Fibroblast of pulmonary artery (primary cell): Measurements from ENCODE around the gene RGS21.
A peak's percentile ranks its signal among the peaks of the same experiment; 100 is the strongest.

Experiments
- DNase-seq: peaks from one replicate; pipeline ENCODE4 v3.0.0-alpha.2; 2010; ENCODE audit warnings: low read depth
- H3K4me3 ChIP-seq: replicated peaks from 2 replicates; pipeline ENCODE4 v1.5.1; 2011; ENCODE audit warnings: low read depth, mild to moderate bottlenecking, control low read depth, low read length, moderate library complexity
- TF ChIP-seq, protein P1 (sequence below): IDR thresholded peaks from 2 replicates; pipeline ENCODE4 v1.5.1; 2011; ENCODE audit warnings: mild to moderate bottlenecking, control low read depth, low read length, inconsistent platforms; ENCODE audit errors: missing control alignments

Gene RGS21, protein sequence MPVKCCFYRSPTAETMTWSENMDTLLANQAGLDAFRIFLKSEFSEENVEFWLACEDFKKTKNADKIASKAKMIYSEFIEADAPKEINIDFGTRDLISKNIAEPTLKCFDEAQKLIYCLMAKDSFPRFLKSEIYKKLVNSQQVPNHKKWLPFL

DNA sequence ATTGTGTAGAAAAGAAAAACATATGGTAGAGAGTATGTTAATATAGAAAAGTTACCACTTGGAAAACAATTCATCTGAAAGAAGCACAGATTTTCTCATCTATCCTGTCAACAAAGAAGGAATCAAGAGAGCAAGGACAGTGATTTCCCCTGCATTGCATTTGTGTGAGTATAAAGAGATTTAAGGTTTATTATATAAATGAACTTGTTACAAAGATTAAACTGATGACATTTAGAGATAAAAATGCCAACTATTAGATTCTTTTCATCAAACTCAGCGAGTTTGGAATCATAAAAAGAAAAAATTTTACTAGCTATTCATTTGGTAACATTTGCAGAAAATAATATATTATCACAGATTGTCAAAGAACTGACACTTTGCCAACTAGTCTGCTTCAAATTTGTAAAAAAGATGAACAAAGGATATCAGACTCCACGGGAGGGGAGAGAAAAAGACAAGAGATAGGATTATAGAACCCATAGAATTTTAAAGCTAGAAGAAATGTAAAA, at the start of gene RGS21:
RGS21 (plus strand) TSS at position 51 of the 509 bp plus-strand sequence. CDS start 26,045 bp downstream, outside the sequence.
- TF ChIP-seq, protein P1, sequence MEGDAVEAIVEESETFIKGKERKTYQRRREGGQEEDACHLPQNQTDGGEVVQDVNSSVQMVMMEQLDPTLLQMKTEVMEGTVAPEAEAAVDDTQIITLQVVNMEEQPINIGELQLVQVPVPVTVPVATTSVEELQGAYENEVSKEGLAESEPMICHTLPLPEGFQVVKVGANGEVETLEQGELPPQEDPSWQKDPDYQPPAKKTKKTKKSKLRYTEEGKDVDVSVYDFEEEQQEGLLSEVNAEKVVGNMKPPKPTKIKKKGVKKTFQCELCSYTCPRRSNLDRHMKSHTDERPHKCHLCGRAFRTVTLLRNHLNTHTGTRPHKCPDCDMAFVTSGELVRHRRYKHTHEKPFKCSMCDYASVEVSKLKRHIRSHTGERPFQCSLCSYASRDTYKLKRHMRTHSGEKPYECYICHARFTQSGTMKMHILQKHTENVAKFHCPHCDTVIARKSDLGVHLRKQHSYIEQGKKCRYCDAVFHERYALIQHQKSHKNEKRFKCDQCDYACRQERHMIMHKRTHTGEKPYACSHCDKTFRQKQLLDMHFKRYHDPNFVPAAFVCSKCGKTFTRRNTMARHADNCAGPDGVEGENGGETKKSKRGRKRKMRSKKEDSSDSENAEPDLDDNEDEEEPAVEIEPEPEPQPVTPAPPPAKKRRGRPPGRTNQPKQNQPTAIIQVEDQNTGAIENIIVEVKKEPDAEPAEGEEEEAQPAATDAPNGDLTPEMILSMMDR = no peak
- no peak for DNase-seq
- H3K4me3 ChIP-seq = no peak within 1 kb of the TSS

DNA sequence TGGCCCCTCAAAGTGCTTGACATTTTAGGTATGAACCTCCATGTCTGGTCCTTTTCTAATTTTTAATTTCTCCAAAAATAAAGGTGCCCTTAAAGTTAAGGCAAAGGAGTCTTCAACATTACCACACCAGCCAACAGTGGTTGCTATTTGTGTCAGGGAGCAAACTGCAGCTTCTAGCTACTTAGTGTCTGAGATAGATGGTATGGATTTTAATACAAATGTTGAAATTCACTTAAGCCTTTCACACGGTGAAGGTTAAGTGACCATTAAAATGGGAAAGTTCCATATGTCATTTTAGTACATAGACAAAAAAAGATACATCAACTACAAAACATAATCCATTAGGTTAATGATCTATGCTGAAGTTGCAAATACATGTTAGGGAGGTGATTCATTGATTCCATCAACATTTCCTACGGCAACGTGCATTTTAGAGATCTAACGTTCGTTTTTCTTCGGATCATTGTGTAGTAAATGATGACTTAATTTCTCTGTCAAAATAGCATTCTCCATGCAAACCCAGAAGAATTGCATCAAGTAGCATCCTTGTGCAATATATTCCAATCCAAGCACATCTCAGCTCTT, 48.2 kb upstream of the RGS21 start:
- H3K4me3 ChIP-seq = no peak overlapping the region
- DNase-seq = no peak
- TF ChIP-seq, protein P1 = no peak

DNA sequence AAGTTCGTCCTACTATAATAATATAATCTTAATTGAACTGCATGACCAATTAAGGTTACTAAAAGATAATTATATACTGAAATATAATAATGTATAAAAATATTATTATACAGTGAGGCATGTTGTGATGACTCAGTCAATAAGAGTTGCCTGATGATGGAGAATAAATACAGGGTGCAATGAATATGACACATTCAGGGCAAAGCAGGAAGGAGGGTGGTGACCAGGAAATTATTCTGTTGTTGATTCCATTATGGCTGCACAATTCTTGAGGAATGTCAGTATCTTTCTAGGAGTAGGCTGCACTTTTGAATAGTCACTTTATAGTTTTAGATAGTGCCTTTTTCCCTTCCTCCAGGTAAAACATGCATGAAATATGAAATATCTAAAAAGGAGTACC, 46.4 kb upstream of the RGS21 start:
- DNase-seq = peak; percentile 25
- H3K4me3 ChIP-seq = no peak overlapping the region
- TF ChIP-seq, protein P1 = no peak

DNA sequence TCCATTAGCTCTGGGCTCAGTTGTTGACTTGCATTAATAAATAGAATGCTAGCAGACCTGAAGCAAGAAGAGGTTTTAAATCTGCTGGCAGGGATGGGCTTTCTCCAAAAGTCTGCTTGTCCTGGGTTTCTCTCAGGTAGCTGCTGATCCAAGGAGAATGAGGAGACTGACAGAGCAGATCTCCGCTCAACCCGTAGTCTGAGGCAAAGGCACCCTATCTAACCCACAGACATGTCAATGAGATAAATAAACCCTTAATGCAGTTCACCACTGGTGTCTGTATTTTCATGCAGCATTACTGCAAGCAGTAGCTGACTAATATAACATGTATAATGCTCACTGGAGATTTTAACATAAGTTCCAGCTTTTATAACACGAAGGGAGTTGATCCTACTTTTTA, 44.1 kb upstream of the RGS21 start:
- no peak for DNase-seq
- TF ChIP-seq, protein P1 = no peak
- H3K4me3 ChIP-seq = no peak overlapping the region

DNA sequence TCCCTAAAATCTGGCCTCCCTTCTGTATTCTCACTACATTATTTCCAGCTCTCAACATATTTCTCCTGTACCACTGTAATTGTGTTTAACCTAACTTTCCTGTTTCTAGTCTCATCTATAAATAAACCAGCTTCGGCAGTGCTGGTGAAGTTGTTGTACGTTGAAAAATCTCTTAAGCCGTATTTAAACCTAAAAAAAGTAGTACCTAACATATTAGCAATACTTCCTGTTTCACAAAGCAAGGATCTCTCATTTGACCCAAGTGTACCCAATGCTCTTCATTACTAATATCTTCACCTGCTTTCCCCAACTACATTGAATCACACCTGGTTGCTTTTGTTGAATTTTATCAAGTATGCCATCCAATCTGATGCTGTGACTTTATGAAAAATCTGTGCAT, 42.2 kb upstream of the RGS21 start:
- TF ChIP-seq, protein P1 = no peak
- no peak overlapping the region for H3K4me3 ChIP-seq
- DNase-seq = no peak

DNA sequence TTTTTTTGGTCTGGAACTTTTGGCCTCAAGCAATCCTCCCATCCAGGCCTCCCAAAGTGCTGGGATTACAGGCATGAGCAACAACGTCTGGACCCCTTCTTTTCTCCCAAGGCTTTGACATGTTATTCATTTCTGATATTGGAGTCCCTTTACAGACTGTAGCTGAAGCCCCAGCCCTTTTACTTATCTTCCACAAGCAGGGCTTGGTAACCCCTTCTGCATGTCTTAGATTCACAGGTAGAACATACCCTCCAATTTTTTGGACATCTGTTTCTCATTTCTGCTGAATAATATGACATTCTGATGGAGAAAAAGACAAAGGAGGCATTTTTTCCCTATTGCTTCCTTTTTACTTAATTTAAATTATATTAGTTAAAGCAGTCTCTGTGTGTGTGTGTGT, 39.2 kb upstream of the RGS21 start:
- DNase-seq = no peak
- H3K4me3 ChIP-seq = no peak overlapping the region
- TF ChIP-seq, protein P1 = no peak

DNA sequence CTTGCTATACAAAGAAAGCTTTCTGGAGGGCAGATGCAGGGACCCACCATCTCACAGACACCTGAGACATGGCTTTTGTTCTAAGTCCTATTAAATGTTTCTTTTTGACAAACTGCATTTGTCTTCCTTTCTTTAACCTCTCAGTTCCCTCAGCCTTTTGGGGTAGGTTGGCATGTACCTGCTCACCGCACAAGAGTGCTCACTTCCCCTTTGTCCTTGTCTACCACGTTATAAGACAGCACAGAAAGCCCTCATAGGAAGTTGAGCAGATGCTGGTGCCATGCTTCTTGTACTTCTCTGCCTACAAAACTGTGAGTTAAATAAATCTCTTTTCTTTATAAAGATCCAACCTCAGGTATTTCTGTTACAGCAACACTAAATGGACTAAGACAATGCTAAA, 31.9 kb upstream of the RGS21 start:
- no peak overlapping the region for H3K4me3 ChIP-seq
- TF ChIP-seq, protein P1 = no peak
- no peak for DNase-seq
